HG02678 (cell line): ENCODE results near the gene ABCC3.

Source experiments
- ATAC-seq: cut with Tn5 transposase; IDR thresholded peaks from one replicate; pipeline ENCODE4 v1.9.1; 2021; ENCODE audit warnings: mild to moderate bottlenecking, moderate library complexity; ENCODE audit not compliant: unreplicated experiment

The ABCC3 gene

DNA sequence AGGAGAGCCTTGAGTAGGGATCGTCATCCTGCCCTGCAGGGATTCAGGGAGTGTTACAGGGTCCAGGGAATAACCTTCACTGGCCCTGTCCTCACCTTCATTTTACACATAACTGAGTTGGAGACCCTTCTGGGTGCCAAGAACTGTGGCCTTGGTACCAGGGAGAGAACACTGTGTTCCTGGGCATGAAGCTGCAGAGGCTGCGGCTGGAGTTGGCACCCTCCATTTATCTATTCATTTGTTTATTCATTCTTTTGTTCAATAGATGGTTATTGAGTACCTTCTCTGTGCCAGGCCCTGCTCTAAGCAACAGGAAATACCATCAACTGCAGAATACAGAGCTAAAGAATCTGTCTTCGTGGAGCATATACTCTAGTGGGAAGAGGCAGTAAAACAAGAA is 6.7 kb downstream of the ABCC3 start:
- ATAC-seq = no peak

DNA sequence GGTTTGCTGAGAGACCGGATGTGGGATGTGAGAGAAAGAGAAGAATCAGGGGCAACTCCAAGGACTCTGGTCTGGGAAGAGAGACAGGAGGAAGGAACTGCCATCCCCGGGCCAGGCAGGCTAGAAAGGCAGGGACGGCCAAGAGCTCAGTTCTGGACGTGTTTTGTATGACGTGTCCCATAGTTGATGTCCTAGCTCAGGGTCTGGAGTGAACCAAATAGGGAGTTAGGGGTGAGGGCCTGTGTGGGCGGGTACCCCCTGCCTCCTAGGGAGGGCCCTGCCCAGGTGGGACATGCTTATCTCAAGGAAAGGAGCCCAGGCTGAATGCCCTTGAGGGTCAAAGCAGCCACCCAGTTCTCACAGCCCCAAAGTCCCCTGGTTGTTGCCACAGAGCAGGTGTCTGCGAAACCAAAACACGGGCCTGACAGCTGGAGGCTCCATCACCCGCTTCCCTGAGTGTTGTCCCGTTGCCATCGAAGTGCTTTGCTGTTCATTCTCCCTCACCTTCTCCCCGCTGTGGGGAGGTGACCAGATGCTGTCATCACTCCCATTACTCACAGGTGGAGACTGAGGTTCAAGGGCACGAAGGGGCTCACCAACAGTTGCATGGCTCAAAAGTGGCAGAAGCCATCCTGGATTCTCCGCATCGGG is 7.5 kb downstream of the ABCC3 start:
- ATAC-seq = no peak

DNA sequence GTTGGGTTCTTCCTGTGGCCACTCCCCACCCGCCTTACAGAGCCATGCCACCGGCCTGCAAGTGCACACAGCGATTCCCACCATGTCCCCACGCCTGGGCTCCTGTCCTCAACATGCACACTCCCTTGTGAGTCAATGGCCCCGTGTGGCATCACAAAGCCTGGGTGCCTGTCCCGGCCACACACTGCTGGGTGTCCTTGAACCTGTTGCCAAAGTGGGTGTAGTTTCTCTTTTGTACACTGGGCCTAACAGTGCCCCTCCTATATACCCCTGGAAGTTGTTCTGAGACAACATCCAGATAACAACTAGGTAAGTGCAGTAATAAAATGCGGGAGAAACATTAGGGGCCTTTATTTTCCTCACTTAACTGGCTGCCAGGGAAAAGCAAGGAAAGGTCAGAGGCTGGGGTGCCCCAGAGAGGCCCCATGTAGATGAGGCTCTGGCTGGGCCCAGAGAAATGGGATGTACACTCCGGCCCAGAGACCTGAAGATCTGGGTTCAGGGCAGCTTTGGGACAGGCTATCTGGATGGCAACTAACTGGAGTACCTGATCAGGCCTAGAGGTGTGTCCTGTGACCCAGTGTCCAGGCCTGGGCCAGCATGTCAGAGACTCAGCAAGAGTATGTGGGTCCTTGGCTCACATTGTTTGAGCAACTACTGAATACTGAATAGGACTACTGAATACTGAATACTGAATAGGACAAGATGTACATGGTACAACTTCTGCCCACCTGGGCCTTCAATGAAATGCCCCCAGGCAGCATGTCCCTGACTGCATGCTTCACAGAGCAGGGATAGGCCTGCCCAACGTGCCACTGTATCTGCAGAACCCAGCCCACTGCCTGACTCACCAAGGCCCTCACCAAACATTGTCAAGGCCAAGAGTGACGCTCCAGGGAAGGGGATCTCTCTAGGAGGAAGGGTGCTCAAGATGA is 8.3 kb downstream of the ABCC3 start:
- ATAC-seq = no peak

DNA sequence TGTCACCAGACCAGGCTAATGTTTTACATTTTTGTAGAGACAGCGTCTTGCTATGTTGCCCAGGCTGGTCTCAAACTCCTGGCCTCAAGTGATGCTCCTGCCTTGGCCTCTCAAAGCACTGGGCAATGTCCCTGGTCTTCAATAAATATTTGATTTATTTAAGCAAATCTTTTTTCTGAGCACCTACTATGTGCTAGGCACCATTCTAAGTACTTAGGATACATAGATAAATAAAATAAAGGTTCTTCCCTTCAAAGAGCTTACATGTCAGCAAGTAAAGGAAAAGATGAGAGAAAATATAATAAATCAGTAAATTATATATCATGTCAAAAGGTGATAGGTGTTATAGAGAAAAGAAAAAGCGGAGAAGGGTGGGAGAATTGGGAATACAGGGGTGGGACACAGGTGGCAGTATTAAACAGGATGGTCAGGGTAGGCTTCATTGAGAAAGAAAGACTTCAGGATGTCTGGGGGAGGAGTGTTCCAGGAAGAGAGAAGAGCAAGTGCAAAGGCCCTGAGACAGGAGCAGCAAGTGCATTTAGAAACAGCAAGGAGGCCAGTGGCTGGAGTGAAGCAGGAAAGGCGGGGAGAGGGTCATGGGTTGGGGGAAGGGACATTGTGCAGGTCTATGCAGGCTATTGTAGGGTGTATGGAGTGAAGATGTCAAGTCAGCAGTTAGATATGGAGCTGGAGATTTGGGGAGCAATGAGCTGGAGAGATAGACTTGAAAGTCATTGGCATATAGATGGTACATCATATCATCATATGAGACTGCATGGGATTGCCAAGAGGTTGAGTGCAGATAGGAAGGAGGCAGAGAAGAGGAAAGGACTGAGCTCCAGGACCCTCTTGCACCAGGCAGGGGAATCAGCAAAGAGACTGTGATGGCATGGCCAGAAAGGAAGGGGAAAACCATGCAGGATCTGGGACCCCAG is 11.3 kb downstream of the ABCC3 start:
- ATAC-seq = no peak

DNA sequence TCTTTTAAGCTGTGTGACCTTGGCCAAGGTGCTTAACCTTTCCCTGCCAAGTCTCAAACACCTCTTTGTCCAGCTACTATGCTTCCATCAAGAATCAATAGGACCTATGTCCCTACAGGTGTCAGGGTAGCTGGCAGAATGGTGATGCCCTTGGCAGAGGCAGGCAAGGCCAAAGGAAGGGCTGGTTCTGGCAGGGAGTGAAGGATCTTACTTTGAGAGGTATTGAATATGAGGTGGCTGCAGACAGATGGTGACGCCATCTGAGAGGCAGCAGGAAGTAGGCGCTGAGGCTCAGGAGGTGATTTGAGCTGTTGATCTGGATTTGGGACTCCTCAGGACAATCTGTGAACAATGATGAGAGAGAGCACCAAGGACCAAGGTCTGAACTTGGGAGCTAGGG is 12.5 kb downstream of the ABCC3 start:
- no peak for ATAC-seq

DNA sequence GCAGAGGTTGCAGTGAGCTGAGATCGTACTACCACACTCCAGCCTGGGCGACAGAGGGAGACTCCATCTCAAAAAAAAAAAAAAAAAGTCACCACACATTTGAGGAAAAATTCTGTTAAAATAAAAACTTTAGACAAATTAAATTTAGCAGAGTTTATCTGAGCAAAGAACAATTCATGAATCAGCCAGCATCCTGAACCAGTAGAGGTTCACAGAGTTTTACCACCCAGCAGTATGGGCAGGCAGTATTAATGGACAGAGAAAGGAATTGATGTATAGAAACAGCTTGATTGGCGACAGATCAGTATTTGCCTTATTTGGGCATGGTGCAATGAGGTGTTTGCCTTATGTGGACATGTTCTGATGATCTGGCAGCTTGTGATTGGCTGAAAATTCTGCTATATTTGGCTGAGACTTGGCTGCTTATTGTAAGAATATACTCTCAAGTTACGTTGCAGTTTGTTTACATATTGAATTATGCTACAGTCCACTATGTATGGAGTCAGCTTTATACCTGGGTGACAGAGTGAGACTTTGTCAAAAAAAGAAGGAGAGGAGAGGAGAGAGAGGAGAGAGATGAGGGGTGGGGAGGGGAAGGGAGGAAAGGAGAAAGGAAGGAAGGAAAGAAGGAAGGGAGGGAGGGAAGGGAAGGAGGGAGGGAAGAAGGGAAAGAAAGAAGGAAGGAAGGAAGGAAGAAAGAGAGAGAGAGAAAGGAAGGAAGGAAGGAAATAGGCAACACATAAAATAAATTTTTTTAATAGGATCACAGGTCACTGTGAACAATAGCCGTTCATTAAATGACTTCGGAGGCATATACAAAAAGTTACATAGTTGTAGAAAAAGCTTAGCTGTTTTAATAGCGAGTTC is 14.6 kb downstream of the ABCC3 start:
- no peak for ATAC-seq

DNA sequence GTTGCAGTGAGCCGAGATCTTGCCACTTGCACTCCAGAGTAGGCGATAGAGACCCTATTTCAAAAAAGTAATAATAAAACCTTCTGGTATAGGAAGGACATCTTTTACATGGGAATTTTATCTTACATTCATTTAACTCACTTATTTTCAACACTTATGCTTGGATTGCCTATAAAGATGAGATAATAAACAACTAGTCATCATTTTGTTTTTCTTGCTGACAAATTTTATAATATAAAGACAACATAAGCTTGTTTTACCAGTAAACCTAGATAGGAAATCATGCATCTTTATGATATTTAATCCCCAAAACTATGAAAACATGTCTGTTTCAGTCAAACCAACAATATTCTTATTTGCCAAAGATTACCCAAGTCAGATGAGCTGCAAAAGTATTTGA is 17.0 kb downstream of the ABCC3 start:
- no peak for ATAC-seq

DNA sequence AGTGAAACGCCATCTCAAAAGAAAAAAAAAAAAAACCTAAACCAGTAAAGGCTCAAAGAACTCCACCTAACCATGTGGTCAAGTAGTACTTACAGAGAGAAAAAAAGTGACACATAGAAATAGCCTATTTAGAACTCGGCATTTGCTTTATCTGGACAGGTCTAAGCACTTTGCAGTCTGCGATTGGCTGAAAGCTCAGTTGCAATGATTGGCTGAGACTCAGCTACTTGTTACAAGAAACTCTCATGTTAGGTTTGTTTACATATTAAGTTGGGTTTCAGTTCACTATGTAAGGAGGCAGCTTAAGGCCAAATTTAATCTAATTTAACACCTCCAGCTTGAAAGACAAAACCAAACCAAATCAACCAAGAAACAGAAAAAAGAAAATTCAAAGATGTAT is 19.1 kb downstream of the ABCC3 start:
- no peak for ATAC-seq

DNA sequence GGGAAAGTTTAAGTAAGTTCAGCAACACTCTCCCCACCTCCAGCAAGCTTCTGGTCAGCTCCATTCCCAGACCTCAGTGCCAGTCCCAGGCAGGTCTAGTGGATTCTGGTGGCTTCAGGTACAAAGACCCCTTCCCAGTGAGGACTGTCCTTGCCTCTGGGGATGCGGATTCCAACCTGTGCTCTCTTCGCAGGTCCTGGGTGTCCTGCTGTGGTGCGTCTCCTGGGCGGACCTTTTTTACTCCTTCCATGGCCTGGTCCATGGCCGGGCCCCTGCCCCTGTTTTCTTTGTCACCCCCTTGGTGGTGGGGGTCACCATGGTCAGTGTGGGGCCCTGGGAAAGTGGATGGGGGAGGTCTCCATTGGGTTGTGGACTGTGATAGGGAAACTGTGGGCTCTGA is 21.8 kb downstream of the ABCC3 start:
- no peak for ATAC-seq

DNA sequence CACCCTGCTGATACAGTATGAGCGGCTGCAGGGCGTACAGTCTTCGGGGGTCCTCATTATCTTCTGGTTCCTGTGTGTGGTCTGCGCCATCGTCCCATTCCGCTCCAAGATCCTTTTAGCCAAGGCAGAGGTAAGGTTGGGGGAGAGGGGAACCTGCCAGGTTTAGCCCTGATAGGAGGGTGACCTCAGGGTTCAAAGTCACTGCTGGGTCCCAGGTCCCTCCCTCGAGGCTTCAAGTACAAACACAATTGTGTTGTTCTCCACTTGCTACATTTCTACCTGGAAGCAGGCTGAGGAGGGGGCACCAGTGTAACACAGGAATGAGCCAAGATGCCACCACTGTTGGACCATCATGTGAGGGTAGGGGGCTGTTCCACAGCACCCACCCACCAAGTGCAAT is 22.4 kb downstream of the ABCC3 start:
- ATAC-seq = no peak

DNA sequence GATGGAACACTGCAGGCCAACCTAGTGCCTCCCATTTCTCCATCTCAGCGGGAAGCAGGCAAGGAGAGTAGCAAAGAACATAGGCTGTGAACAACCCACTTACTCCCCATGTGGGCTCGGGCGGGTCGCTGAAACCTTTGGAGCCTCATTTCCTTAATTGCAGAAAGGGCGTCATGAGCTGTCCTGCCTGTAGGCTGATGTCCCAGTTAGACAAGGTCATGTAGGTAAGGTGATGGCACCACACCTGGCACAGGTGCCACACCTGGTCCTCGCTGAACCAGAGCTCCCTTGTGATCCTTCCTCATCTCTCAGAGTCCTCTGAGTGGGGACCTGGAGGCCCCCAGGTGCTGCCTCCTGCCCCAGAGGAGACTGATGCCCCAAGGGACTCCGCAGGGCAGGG is 22.9 kb downstream of the ABCC3 start:
- no peak for ATAC-seq

DNA sequence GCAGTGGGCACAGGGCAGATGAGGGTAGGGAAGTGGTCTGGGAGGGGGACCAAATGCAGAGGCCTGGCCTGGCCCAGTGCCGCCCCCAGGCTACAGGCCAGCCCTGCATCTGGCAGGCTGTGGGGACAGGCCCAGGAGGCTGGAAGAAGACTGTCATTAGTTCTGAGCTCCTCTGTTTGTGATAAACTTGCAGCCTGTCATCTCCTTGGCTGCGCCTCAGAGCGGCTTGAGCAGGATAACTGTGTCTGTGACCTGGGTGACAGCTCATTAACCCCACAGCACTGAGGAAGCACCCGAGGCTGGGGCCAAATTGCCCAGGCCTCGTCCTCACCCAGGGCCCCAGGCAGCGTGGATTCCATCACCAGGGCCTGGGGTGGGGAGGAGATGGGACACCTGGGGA is 23.9 kb downstream of the ABCC3 start:
- ATAC-seq = no peak

DNA sequence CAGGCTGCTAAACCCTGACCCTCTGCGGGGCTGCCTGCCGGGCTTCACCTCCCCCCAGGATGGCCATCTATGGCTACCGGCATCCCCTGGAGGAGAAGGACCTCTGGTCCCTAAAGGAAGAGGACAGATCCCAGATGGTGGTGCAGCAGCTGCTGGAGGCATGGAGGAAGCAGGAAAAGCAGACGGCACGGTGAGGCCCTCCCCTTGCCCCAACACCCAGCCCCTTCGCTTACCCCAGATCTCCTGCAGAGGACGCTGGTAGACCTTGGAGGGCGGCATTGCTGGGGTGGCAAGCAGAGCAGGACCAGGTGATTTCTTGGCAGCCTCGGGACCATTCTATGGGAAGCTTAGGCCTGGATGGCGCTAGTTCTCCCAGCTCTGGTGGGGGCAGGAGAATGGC is 24.5 kb downstream of the ABCC3 start:
- no peak for ATAC-seq

DNA sequence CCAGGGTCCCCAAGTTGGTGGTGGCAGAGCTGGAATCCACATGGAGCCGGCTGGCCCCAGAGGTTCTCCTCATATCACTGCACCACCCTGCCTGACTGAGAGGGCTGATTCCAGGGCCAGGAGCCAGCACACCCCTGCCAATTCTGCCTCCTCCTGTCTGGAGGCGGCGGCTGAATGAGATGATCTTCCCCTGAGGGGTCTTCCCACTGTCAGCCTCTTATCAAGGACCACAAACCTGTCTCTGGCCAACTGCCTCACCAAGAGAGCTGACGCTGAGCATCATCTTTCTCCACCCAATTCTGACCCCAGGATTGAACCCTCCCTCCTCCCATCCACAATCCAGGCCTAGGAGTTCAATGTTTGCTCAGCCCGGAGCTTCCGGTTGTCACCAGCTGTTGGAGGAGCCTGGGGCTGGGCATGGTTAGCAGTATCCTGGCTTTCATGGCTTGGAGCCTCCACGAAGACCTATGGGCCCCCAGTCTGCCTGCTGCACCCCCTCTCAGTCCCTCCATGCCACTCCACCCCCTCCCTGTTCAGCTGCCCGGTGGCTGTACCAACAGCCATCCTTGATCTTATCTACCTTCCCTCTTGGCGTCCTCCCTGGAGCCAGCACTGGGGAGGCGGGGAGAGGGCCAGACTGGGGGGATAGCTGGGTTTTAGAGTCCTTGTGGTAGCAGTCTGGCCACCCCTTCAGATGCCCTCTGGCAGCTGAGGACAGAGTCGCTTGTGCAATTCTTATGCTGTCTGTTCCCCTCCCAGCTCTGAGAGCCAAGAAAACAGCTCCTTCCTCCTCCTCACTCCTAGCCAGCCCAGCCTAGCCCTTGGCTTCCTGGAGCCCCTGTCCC is 25.6 kb downstream of the ABCC3 start:
- no peak for ATAC-seq

DNA sequence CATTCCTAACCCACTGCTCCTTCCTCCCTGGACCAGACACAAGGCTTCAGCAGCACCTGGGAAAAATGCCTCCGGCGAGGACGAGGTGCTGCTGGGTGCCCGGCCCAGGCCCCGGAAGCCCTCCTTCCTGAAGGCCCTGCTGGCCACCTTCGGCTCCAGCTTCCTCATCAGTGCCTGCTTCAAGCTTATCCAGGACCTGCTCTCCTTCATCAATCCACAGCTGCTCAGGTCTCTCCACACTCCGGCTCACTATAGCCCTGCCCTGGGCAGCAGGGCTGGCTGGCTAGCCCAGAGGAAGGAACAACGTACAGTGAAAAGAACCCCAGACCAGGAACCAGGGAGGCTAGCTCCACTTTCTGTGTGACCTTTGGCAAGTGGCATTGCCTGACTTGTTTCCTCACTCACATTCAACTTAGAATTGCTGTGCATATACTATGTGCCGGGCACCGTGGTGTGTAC is 26.2 kb downstream of the ABCC3 start:
- ATAC-seq = no peak

DNA sequence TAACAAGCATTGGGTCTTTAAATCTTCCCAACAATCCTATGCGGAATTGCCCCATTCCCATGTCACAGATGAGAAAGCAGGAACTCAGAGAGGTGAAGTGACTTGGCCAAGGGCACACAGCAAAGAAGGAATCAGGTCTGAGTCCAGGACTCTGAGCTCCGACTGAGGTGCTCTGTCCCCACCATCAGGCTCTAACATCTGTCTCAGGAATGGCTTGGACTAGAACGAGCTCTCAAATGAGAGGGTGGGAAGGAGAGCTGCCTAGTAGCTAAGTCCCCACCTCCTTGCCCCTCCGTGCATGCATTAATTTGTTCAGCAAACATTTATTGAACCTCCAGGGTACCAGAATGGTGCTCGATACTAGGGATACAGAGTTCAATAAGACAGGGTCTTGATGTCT is 26.7 kb downstream of the ABCC3 start:
- ATAC-seq = no peak

DNA sequence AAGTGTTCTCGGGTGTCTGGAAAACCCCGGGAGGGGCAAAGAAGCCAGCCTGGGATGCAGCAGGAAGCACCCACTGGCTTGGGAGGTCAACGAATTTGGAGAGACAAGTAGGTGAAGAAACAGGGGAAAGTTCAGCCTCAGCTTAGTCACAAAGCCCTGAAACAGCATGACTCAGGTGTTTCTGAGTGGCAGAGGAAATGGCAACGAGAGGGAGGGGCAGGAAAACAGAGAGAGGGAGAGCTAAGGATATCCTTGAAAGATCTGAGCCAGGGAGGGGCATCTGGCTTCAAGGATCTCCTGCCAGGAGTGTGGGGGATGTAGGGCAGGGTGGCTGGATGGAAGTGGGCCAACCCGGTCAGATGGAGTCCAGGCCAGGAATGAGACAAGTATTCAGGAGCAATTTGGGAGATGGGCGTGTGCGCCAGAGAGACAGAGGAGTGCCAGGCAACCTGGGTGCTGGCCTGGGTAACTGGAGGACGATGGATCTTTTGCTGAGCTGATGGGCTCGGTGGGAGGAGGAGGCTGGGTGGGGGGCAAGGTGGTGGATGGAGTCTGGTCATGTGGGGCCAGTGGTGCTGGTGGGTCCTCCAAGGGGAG is 27.2 kb downstream of the ABCC3 start:
- ATAC-seq = no peak

DNA sequence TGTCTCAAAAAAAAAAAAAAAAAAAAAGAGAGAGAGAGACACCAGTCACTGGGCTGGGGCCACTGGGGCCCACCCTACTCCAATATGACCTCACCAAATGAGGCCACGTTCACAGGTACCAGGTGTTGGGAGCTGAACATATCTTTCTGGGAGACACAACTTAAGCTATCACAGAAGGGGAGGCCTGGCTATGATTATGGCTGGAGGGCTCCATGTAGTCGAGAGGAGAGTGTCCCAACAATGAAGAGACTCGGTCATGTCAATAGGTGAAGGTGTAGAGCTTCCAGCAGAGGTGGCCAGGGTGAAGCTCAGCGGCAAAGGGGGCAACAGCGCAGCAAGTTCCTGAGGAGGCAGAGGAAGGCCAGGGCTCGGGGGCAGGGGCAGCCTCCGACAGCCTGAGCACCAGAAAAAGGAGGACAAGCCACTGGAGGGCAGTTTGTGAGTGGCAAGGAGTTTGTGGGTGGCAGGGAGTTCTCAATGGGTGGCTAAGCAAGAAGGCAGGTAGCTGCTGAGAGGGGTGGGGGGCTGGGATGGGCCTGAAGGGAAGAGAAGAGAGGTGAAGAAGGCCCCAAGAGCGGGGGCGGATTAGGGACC is 28.0 kb downstream of the ABCC3 start:
- no peak for ATAC-seq
